NCI-H748 (cell line): Measurements from ENCODE around the gene SCGN.

Source experiments
- DNase-seq: peaks from one replicate; lab custom pipeline; 2025; ENCODE audit not compliant: unreplicated experiment; lab: John Stamatoyannopoulos, UW

The SCGN gene

DNA sequence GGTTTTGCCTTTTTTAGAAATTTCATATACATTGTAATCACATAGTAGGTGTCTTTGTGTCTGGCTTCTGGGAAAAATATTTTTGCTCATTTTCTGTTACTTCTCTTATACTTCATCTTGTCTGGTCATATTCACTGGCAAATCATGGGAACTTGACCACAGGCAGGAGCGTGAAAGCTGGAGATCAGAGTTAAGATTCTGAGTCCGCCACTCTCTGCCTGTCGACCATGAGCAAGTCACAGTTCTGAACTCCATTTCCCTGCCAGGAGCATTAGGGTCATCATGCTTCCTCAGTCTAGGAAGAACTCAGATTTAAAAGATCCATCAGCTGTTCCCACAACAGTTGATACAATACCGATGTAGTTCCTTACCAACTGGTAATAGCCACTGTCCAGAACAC, 12.4 kb upstream of the SCGN start:
- no peak for DNase-seq

DNA sequence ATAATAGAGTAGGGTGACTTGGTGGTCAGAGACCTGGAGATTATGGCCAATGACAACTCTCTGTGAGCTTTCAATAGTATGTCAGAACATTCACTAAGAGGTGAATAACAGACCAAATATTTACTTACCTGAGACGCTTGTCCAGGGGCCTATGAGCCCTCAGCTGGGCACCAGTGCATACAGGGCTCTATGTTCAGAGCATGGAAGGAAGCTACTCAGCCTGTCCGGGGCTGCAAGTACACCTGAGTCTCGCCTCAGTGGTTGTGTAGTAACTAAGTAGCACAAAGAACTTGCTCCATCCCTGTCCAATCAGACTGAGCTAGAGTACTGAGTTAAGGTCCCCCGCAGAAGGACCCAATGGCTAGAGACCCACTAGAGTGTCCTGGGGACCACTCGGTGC, 11.6 kb upstream of the SCGN start:
- peak; percentile 63 for DNase-seq

DNA sequence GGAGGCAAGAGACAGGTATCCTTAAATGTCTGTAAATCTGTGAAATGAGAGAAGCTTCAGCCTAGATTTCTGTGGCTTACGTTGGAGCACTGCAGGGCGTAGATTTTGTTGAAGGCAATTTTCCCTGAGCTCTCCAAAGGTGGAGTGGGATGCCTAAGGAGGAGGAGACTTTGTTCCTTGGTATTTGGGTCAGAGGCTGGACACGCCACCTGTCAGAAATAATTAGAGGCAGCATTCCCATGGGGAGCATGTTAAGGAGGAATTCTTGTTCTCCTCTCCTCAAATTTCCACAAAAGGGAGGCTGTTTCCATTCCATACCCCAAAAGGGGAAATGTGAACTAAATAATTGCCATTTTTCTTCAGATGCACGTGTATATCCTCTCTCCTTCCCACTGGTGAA, 11.1 kb upstream of the SCGN start:
- no peak for DNase-seq

DNA sequence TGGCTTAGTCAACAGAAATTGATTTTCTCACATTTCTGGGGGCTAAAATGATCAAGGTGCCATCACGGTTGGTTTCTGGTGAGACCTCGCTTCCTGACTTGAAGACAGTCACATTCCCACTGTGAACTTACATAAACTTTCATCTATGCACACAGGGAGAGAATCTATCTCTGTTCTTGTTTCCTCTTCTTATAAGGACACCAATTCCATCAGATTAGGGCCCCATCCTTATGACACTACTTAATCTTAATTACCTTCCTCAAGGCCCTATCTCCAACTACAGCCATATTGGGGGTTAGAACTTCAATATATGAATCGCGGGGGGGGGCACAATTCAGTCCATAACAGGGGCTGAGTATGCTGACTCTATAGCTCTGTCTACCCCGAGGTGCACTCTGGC, 10.6 kb upstream of the SCGN start:
- DNase-seq: no peak

DNA sequence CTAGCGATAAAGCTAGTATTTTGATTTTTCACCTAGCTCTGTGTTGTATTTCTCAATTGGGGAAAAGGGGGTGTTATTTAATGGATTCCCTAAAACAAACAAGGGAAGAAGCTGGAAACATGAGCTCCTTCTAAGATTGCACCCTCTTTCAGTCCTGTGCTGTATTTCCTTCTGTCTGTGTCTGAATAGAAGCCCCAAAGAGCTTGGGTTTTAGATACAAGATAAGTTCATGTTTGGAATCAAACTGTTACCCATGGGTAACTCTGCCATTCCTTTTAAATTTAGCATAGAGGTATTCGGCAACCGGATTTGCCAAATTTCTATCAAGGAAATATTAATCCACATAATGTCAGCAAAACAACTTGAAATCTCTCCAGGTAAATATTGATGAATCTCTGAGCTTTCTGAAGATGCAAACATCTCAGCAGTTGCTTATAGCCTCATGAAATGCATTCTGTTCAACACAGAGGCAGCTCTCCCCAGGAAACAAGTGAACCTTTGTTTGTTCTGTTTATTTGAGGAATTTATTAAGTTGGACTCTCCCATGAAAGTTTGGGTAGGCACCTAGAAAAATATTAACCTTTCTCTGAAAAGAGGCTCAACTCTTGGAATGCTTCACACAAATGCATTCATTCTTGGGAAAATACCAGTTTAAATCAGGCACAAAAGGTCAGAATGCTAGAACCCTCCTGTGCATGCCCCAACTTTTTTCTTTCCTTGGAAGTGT, 9.9 kb upstream of the SCGN start:
- no peak for DNase-seq

DNA sequence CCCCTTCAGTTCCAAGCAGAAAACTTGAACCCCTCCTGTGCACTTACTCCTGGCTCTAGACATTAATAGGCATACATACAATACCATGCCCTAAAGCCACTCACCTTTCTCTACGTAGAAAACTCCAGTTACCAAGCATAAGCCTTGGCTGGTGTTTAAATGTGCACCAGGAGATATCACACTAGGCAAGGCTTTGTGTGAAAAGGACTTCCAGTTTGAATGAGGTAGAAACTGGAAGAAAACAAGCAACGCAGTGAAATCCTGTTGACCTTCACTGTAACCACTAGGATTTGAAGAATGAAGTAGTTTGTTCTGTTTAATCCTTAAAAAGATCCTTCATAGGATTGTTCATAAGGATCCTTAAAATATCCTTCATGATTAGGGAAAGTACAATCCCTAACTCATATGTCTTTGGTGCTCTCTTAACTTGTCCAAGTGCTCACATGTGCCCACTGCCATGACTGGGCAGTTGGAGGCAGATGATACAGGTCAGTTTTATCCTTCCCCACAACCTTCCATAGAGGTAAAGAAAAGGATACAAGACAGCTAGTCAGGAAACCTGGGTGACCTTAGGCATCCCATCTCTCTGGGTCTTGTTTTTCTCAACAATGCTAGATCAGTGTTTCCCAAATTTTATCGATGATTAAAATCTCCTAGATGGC, 9.2 kb upstream of the SCGN start:
- no peak for DNase-seq

DNA sequence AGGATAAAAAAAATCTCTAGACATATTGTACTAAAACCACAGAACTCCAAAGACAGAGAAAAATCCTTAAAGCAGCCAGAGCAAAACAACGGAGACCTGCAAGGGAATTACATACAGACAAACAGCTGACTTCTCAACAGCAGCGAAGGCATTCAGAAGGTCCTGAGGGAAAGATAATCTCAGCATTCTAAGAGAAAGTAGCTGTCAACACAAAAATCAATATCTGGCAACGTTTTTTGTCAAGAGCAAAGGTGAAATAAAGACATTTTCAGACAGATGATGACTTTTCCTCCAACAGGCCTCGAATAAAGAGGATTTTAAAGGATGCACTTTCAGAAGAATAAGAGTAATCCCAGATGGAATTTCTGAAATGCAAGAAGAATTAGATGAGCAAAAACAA, 6.1 kb upstream of the SCGN start:
- DNase-seq: no peak

DNA sequence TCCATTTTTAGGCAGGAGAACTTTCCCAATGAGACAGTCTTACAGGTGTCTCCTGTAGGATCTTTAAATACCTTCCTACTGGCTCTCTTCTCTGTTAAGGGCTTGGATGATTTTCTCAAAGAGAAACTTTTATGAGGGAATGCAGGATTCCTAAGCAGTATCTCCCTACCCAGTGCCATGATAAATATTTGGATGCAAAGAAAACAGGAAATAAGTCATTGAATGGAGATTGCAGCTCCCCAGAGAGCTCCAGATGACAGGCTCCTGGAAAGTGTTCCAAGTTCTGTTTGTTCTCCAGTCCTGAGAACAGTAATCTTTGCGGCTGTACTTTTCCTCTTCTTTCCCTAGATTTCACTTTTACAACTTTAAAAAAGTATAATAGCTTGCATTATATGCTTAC, 2.4 kb upstream of the SCGN start:
- peak; percentile 20 for DNase-seq

DNA sequence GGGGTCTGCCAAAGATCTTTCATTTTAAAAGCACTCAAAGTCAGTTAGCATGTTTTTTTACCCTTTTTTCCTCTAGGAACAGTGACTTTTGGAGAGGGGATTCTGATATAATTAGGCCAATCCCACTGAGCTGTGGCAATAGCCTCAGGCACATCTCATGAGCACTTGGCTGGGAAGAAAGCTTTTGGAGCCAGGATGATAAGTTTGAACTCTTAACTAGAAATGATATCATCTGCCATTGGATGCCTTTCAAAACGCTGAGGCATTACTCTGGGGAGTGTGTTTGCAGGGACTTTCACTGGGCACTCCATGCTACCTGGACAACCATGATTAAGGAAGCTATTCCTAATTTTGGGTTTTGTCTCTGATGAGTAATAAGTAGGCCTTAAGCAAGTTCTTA, 3.7 kb downstream of the SCGN start:
- no peak for DNase-seq

DNA sequence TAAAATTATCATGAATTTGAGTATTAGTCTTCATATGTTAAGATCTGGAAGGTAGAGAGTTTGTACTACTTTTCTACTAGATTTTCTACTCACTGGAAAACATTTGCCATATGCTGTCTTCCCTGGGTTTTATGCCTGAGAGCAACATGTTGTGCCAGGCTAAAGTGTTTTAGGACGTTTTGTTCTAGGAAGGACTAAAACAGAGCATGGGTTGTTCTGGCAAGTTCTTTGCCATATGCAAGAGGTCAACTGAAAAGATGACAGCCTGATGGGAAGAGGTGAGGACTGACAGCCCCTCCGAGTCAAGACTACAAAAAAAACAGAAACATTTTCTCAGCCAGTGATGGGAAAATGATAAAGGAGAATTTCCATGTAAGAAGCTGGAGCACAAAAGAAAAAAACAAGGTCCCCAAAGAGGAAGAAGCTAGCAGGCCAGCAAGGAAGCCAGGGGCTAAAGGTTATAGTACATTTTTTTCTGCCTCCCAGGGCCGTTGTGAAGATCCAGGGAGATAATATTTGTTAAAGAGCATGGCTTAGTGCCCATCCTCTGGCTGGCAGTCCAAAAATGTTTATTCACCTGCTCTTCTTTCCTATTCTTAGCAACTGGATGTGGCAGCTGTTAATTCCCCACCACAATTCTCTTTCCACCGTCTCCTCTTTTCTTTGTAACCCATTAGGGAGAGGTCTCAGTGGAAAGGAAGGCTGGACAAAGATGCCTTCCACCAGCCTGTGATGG, 7.8 kb downstream of the SCGN start:
- peak; percentile 86 for DNase-seq

DNA sequence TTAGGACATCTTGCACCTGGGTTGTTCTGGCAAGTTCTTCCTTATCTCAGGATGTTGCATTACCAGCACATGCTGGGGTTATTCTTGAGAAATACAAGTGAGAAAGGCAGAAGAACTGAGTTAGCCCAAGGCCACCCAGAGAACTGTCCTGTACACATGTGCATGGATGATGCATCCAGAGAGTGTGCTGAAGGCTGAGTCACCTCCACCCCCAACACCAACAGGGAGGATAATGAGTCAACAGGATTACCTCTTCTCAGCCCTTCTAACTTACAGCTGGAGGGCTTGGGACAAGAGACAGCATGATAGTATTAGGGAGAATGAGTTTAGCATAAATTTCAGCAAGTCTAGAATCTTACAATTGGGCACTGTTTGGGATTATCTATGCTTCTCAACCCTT, 8.5 kb downstream of the SCGN start:
- peak; percentile 45 for DNase-seq

DNA sequence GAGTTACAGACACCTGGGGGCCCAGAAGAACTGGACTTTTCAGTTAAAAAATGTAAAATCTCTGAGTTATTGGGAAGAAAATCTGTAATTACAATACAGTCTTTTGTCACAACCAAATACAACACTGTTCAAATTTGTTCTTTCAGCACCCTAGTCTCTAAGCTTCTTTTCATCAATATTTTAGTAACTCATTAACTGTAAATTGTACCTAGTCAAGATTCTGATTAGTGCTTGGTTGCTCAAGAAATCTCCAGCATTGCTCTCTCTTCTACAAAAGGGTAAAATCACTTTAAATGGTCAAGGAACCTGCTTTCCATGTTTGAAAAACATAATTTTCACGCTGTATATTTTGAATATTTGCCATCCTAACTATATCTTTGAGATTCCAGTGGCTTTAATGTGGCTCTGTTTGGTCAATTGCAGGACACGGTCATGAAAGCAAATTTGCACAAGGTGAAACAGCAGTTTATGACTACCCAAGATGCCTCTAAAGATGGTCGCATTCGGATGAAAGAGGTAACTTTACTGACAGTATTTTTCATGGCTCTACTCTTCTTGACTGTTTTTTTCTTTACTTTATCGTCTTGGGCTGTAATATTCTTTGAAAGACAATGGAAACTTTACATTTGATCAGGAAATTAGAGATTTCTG, 9.2 kb downstream of the SCGN start:
- DNase-seq: no peak

DNA sequence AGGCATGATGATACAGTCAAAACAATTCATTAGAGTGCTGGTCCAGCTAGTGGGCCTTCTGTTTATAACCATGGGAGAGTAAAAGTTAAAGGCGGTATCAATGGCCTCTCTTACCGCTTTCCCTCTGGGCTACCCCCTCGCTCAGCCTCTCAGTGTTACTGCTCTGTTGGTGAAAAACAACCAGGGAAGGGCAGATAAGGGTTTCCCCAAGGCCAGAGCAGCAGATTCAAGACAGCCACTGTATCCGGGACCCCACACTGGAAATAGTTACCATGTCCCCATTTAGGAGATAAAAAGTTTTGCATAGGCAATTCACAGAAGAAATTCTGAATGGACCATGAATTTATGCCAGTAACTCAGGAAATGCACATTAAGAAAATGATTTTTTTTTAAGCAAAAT, 13.4 kb downstream of the SCGN start:
- DNase-seq: no peak

DNA sequence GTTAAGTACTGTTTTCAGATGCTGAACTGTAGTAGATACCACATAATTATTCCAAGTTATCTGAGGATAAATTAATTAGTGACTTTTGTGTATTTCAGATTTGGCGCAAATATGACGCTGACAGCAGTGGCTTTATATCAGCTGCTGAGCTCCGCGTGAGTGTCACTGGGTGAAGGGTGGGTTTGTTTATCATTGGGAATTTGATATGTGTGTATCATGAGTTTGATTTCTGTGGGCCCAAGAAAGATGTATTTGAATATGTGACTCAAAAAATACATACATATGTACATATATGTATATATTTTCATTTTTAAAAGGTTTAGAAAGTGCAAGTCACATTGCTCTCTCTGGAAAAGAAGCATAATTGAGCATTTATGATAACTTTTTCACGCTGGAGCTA, 17.4 kb downstream of the SCGN start:
- peak; percentile 69 for DNase-seq

DNA sequence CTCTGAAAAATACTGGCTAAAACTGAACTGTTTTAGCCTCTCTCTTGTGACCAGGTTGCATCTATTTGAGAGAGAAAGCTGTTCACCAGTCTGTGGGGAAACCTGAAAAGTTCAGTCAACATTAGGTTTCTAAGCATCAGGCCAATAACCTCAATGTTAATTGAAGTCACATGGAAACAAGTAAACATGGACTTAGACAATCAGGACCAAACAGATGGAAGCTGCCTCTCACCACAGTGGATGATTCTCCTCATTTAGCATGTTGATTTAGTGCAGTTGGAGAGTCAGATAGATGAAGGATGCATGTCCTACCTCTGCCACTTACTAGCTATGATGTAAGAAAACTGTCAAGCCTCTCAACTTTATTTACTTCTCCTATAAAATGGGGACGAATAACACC, 18.2 kb downstream of the SCGN start:
- peak; percentile 94 for DNase-seq

DNA sequence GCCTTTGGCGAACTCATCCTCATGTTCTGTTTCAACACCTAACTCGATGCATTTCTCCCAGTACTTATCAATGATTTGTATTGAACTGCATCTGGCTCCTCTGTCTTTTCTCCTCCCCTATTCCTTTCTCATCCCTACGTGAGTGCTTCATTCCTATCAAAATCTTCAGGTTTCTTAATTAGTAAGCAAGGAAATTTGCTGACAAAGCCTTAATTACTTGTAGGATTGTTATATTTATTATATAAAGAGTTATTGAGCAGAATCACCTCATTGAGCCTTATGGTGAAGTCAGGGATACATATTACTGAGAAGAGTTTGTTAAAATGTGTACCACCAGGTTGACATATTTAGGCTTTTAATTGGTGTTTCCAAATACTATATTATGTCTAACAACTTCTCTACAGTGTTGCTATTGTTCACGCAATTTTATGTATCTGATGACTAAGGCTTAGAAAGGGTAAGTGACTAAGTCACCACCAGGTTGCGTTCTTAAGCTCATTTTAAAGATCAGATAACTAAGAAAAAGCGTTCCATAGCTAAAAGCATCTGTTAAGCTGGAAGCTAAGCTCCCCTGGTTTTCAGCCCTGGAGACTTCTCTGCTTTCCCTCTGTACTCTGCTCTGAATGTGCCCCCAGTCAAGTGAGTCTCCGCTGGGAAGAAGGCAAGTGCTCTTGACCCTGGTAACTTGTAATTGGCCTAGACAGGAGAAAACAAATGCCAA, 18.9 kb downstream of the SCGN start:
- no peak for DNase-seq

DNA sequence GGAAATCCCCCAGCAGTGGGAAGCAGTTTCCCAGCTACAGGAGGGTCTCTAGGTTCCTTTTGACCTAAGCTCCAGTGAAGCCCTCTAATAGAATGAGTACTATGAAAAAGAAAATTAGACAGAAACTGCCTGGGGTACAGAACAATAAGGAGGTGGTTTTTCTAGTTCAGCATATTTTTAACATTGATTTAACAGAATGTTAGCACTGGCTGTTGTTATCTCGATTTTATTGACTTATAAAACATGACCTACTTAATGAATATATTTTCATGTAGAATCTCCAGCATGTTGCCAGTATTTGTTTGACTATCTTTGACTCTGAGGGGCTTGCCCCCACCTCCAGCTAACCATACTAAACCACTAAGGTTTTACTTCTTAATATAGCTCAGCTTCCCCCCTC, 19.6 kb downstream of the SCGN start:
- no peak for DNase-seq

DNA sequence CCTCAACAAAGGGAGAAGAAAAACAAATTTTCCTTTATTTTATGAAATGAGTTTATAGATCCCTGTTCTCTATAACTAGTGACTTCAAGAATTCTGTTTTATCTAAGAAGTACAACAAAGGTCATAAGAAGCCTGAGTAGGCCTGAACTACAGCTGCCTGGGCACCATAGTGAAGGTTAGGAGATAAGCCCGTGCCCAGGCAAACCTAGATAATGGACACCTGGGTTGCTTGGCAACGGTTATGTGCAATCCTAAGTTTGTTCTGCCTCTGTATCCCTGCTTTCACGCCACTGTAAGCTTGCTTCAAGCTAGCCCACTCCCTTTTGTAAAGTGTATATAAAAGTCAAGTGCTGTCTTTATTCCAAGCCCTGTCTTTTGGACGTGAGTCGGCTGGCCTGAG, 23.2 kb downstream of the SCGN start:
- DNase-seq: no peak

DNA sequence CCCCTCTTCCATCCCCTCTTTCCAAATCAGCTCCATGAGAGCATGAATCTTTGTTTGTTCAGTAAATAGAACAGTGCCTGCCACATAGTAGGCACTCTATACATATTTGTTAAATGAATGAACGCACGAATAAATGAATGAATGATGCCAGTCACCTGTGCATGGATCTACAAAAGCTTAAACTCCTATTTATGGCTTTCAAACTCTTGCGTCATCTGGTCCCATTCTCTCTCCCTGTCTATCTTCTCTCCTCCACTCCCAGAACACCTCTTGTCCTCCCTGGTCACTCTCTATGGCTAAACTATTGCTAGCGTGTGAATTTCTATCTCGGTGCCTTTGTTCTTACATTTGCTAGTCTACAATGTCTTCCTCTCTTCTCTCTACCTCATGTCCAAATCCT, 24.8 kb downstream of the SCGN start:
- no peak for DNase-seq

DNA sequence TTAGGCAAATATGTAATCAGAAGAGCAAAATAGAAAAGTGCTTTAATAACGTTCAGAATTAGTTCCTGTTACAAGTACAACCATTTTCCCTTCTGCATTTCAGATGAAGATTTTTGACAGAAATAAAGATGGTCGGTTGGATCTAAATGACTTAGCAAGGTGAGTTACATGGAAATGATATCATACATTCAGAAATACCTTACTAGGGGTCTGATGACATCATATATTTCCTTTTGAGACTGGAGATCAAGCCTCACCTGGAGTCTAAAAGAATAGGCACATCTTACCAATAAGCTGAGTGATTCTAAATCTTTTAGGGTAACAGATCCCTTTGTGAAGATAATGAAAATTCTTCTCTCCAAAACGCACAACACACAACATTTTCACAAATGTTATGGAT, 29.8 kb downstream of the SCGN start:
- no peak for DNase-seq

DNA sequence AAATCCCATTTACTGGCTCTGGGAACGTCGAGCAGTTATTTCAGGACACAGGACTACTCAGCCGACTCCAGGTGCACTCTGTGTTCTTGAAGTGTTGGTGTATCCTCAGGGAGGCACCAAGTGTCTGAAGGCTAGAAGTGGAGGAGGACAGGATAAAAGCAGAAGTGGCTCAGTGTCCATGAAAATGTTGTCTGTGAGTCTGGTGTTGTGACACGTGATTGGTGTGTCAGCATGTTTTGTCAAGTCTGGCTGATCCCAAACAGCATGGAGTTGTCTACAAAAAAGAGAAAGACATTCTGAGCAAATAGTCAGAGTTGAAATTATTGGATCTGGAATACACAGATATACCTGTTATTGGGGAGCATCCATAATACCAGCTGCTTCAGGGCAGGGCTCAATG, 30.3 kb downstream of the SCGN start:
- DNase-seq: no peak
